HUES48 (cell line): ENCODE data around the gene CCM2.

Source experiments
- H3K27ac ChIP-seq: one replicate; pipeline ENCODE4 v1.7.0; 2013; ENCODE audit warnings: low read depth, low read length, inconsistent platforms
- H3K27me3 ChIP-seq: 2 replicates; pipeline ENCODE4 v1.6.1; 2013; ENCODE audit warnings: mild to moderate bottlenecking, low read length; ENCODE audit not compliant: control insufficient read depth, insufficient read depth
- H3K36me3 ChIP-seq: 2 replicates; pipeline ENCODE4 v1.6.1; 2013; ENCODE audit warnings: low read length; ENCODE audit not compliant: control insufficient read depth, insufficient read depth
- H3K4me1 ChIP-seq: 2 replicates; pipeline ENCODE4 v1.6.1; 2013; ENCODE audit warnings: mild to moderate bottlenecking, low read length; ENCODE audit not compliant: control insufficient read depth, insufficient read depth
- H3K4me3 ChIP-seq: 2 replicates; pipeline ENCODE4 v1.5.1; 2013; ENCODE audit warnings: mild to moderate bottlenecking, low read depth, low read length
- H3K9ac ChIP-seq: 2 replicates; pipeline ENCODE4 v1.6.1; 2013; ENCODE audit warnings: mild to moderate bottlenecking, low read depth, low read length, moderate library complexity
- H3K9me3 ChIP-seq: 2 replicates; pipeline ENCODE4 v1.6.1; 2013; ENCODE audit warnings: low read length; ENCODE audit not compliant: control insufficient read depth, insufficient read depth

Gene CCM2

DNA sequence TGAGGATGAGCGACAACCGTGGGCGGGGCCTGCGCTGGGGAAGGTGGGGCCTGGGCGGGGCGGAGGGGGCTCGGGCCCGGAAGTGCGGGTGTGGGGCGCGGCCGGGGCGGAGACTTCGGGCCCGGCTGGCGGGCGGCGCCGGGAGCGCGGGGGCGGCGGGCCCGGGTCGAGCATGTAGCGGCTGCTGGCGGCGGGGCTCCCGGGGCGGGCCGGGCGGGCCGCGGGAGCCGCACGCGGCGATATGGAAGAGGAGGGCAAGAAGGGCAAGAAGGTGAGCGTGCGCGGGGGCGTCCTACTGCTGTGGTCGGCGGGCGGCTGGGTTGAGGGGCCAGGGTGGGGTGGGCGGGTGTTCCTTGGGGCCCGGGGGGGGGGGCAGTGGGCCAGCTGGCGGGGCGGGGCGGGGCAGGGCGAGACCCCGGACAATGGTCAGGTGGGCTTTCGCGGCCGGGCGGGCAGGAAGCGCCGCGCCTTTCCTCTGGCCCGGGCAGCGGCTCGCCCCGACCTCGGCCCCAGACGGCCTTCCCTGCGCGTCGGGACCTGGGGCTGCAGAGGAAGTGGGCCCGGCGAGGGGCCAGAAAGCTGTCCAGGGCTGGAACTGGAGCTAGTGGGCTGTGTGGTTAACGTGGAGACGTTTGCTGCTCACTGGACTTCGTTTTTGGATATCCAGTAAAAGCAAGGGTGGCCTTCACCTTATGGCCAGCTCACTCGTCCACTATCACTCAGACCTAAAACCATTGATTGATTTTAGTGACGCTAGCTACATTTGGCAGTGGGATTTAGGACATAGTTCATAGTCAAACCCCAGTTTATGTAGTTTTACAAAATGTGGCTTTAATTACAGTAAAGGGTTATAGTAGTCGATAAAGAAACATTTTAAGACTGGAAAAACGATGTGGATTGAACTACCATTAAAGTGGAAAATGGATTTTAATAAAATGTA lies at the start of gene CCM2:
TSS of gene CCM2 (plus strand) at position 109 of the 940 bp plus-strand sequence. CDS start at position 242, 133 bp downstream.
- Histone ChIP-seq H3K36me3 (0 out of 2 replicates have a peak, but pooled peaks cover 2% of the 10 kb centered on the region), H3K27ac (peak within 1 kb of the TSS; percentile 98), H3K27me3 (no peaks in the 10 kb centered on the region), H3K4me1 (peaks cover 8% of the 10 kb centered on the region), H3K9ac (peak within 1 kb of the TSS; percentile 86), H3K9me3 (no peaks in the 10 kb centered on the region), H3K4me3 (peak within 1 kb of the TSS; percentile 99)

DNA sequence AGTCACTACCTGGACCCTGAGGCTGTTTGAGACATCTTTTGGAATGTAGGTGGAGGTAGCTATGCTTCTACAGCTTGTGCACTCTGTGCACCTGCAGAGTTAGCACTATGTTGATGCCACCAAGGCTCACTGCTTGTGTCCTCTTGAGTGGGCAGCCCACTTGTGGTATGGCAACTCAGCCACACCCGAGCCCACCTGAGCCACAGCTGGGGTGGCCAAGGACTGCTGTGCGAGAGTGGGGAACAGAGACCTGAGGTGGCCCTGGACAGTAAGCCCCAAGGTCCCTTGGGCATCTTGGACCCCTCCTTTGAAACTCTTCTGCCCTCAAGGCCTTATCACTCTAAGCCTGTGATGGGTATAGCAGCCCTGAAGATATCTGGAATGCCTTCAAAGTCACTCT lies 46.8 kb upstream of the CCM2 start:
- Histone ChIP-seq H3K9me3 (no peaks in the 10 kb centered on the region), H3K27me3 (no peaks in the 10 kb centered on the region), H3K36me3 (no peaks in the 10 kb centered on the region), H3K4me3 (no peak overlapping the region), H3K27ac (no peak overlapping the region), H3K4me1 (no peaks in the 10 kb centered on the region), H3K9ac (no peak overlapping the region)

DNA sequence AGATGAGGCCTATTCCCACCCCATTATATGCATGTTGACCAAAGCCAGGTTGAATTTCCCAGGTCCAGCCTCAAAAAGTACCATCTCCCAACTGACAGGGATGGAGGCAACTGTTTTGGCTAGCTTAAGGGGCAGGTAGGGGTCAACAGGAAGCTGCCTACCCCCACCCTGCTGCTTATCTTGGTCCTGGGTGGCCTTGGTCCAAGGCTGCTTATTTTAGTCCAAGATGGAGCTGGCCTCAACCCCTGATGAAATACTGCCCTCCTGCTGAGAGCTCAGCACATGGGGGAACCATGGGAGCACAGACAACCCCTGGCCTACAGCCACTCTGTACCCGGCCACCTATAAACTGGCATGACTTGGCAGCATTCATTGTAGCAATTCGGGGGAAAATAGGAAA lies 44.3 kb upstream of the CCM2 start:
- H3K4me1 ChIP-seq: no peaks in the 10 kb centered on the region
- no peak overlapping the region for H3K4me3 ChIP-seq
- no peaks in the 10 kb centered on the region for H3K9me3 ChIP-seq
- no peak overlapping the region for H3K9ac ChIP-seq
- H3K27ac ChIP-seq: no peak overlapping the region
- H3K36me3 ChIP-seq: no peaks in the 10 kb centered on the region
- H3K27me3 ChIP-seq: peaks cover 12% of the 10 kb centered on the region; the same call in 1 of the 2 replicates

DNA sequence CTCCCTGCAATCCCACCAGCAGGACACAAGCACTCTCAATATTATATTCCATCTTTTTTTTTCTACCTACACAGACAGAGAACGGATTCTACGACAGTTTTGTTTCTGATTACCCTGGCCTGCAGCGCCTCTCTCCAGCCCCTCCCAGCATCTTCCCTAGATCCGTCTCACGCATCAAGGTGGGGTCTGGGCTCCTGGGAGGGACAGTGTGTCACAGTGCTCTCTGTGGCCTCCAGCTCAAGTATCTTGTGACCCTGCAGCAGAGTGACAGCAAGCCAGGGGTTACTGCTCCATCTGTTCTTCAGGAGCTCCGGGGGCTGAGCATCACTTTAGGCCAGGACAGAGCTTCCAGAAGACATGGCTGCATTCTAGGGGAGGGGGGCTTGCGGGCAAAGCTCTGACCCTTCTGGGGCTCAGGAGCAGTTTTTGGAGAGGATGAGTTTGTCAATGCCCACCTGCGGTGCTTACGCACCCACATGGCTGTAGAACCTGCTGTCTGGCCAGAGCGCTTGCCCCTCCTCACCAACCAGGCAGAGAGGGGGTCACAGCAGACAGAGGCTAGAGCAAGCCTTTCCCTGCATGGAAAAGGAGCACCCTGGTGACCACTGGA lies 43.7 kb upstream of the CCM2 start:
- H3K9ac ChIP-seq: no peak overlapping the region
- H3K27me3 ChIP-seq: peaks cover 12% of the 10 kb centered on the region; the same call in 1 of the 2 replicates
- H3K9me3 ChIP-seq: no peaks in the 10 kb centered on the region
- H3K4me3 ChIP-seq: no peak overlapping the region
- H3K27ac ChIP-seq: no peak overlapping the region
- H3K36me3 ChIP-seq: no peaks in the 10 kb centered on the region
- H3K4me1 ChIP-seq: no peaks in the 10 kb centered on the region

DNA sequence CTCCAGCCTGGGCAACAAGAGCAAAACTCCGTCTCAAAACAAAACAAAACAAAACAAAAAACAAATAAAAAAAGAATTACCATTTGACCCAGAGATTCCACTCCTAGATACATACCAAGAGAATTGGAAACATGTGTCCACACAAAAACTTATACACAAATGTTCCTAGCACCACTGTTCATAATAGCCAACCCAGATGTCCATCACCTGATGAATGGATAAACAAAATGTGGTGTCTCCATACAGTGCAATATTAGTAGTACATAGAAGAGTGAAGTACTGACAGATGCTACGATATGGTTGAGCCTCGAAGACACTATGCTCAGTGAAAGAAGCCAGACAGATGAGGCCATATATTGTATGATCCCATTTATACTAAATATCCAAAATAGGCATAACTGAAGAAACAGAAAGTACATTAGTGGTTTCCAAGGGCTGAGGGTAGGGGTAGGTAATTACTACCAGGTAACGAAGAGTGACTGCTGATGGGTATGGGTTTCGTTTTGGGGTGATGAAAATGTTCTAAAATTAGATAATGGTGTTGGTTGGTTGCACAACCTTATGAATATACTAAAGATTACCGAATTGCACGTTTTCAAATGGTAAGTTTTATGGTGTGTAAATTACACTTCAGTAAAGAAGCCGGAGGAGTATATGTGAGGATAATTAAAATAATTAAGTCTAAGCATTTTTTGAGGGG lies 41.2 kb upstream of the CCM2 start:
- Histone ChIP-seq H3K27me3 (peaks cover 33% of the 10 kb centered on the region), H3K4me1 (no peaks in the 10 kb centered on the region), H3K9ac (no peak overlapping the region), H3K9me3 (no peaks in the 10 kb centered on the region), H3K36me3 (no peaks in the 10 kb centered on the region), H3K27ac (no peak overlapping the region), H3K4me3 (no peak overlapping the region)

DNA sequence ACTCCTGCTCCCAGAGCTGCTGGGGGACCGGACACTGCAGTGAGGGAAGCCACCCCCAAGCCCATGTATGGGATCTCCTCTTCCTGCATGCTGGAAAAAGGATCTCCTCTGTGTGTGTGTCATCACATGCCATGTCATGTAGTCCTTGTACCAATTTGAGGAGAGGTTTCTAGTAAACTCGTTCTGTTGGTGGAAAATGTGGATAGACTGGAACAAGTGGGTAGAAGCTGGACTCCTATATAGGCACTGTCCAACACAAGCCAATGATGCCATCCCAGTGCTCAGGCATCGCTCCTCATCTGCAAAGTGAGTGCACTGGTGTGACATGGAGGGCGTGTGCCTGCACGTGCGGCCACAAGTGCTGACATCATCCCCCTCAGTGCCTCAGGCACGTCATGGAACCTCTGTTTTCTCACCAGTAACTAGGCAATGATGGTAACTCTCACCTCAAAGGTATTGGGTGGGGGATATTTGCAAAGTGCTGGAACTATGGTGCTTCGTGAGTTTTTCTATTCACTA lies 40.5 kb upstream of the CCM2 start:
- Histone ChIP-seq H3K4me1 (no peaks in the 10 kb centered on the region), H3K9ac (no peak overlapping the region), H3K9me3 (no peaks in the 10 kb centered on the region), H3K27me3 (peaks cover 38% of the 10 kb centered on the region), H3K36me3 (no peaks in the 10 kb centered on the region), H3K27ac (no peak overlapping the region), H3K4me3 (no peak overlapping the region)

DNA sequence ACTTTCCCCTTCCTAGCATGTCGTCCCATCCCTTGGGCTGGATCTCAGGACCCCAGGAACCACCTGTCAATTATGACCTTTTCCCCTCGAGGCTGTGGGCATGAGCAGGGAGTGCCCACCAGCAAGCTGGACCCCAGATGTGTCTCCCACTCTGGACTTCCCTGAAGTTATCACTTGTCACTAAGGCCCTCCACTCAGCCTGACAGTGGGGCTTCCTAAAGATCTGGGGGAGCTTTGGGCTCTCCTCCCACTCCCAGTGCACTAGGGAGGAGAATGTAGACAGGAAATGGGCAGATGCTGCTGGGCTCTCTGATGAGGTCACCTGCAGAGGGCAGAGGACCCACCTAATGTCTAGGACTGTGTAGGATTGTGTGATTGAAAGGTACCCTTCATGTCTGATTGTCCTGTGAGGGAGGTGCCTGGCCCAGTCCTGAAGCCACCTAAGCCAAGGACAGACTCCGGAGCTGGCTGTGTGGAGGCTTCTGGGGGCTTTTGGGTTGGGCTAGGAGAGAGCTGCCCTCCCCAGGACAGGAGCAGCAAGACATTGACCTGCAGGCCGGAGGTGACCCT lies 39.9 kb upstream of the CCM2 start:
- peaks cover 38% of the 10 kb centered on the region for H3K27me3 ChIP-seq
- no peak overlapping the region for H3K9ac ChIP-seq
- no peaks in the 10 kb centered on the region for H3K9me3 ChIP-seq
- no peak overlapping the region for H3K27ac ChIP-seq
- no peak overlapping the region for H3K4me3 ChIP-seq
- H3K4me1 ChIP-seq: no peaks in the 10 kb centered on the region
- H3K36me3 ChIP-seq: no peaks in the 10 kb centered on the region

DNA sequence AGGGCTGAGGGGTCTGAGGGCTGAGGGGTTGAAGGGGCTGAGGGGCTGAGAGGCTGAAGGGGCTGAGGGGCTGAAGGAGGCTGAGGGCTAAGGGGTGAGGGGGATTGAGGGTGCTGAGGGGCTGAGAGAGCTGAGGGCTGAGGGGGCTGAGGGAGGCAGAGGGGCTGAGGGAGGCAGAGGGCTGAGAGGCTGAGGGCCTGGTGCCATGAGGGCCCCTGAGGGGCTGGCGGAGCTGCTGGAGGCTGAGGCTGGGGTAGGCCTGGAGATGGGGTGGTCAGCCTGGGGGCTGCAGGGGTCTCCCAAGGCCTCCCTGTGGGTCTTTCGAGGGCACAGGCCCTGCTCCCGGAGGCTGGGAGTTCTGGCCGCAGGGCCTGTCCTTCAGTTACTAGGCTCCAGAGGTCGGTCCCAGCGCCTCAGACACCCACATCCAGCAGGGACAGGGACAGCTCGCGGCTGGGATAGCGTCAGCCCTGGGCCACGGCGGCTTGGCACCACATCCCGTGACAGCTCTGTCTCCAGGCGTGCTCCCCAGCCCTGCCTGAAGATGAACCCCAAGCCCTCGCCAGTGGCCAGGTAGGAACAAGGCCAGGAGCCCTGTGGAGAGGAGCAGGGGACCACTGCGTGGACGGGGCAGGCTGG lies 38.0 kb upstream of the CCM2 start:
- no peaks in the 10 kb centered on the region for H3K9me3 ChIP-seq
- H3K4me1 ChIP-seq: no peaks in the 10 kb centered on the region
- H3K4me3 ChIP-seq: peak overlapping the region; percentile 54
- peaks cover 38% of the 10 kb centered on the region for H3K27me3 ChIP-seq
- no peaks in the 10 kb centered on the region for H3K36me3 ChIP-seq
- peak overlapping the region; percentile 61 for H3K9ac ChIP-seq
- no peak overlapping the region for H3K27ac ChIP-seq

DNA sequence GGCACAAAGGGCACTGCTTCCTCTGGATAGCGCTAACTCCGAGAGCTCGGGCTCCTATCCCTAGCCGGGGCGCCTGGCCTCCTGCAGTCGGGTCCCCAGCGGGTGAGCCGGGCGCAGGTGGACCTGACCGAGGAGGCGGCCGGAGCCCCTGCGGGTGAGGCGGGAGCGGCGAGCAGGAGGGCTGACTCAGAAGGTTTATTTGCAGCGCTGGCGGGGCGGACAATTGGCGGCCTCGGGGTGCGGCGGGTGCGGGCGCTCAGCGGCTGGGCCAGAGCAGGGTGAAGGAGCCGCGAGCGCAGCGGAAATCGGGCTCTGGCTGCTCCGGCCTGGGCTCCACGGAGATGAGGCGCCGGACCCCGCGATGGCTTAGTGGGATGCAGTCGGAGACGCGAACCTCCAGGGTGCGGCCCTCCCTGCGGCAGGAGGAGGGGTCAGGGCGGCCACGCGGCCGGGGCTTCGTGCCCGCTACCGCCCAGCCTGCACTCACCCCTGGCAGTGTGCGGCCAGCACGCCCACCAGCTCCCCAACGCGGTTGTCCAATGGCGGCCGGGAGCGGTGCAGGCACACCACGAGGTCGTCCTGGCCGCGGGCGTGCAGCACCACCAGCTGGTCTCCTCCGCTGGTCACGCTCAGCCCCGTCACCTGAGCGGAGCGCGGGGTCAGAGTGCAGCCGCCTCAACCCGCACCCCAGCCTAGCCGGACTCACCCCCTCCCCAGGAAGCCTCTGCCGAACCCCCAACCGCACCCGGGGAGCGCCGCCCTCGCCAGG lies 37.3 kb upstream of the CCM2 start:
- Histone ChIP-seq H3K4me1 (no peaks in the 10 kb centered on the region), H3K36me3 (no peaks in the 10 kb centered on the region), H3K9me3 (no peaks in the 10 kb centered on the region), H3K27ac (no peak overlapping the region), H3K27me3 (peaks cover 38% of the 10 kb centered on the region), H3K4me3 (peak overlapping the region; percentile 54), H3K9ac (peak overlapping the region; percentile 61)
